CD4-positive, alpha-beta T cell (primary cell): ENCODE measurements around the gene SAMMSON. TPM values are rescaled to one million over a fixed set of nuclear protein-coding genes. Genes with fewer than 3 reads are reported as not detected.

Source experiments
- ATAC-seq: fragments of 200-7000 bp; cut with Tn5 transposase; one replicate; pipeline ENCODE4 v1.10.0; 2022; ENCODE audit warnings: mild to moderate bottlenecking; ENCODE audit not compliant: poor library complexity
- CTCF ChIA-PET: fragments of 350-600 bp; sonication (Branson Sonifier 250); formaldehyde crosslinking; loops from one replicate; lab custom pipeline; 2021; ENCODE audit warnings: antibody characterized with exemption, inconsistent platforms; lab: Charles Lee
- POLR2A ChIA-PET: fragments of 350-600 bp; sonication (Branson Sonifier 250); formaldehyde crosslinking; loops from one replicate; lab custom pipeline; 2021; ENCODE audit warnings: antibody characterized with exemption, inconsistent platforms; lab: Charles Lee
- DNase-seq, 14 experiments: peaks; one replicate each; pipeline ENCODE4 v3.0.0-alpha.2; 2013 to 2020; ENCODE audit warnings: mixed read lengths in 2 of 14
- H3K27ac ChIP-seq, 2 donors: one replicate each; pipeline versions ENCODE4 v1.5.1 to v1.7.0; 2013; ENCODE audit warnings: low read length in 2 of 2, low read depth in 1 of 2, mild to moderate bottlenecking in 1 of 2
- H3K27me3 ChIP-seq, 2 experiments: 1 replicate in 1 of 2; 2 replicates in 1 of 2; pipeline versions ENCODE4 v1.6.1 to v1.7.0; 2013; ENCODE audit warnings: low read length in 2 of 2, control low read depth in 1 of 2, mild to moderate bottlenecking in 1 of 2, moderate library complexity in 1 of 2; ENCODE audit not compliant: insufficient read depth in 2 of 2, control insufficient read depth in 1 of 2
- H3K36me3 ChIP-seq: one replicate; pipeline ENCODE4 v1.6.1; 2013; ENCODE audit warnings: low read length, control low read depth; ENCODE audit not compliant: insufficient read depth
- H3K4me1 ChIP-seq: one replicate; pipeline ENCODE4 v1.6.1; 2013; ENCODE audit warnings: low read length, control low read depth; ENCODE audit not compliant: insufficient read depth
- H3K4me3 ChIP-seq: one replicate; pipeline ENCODE4 v1.5.1; 2013; ENCODE audit warnings: mild to moderate bottlenecking, low read length, moderate library complexity
- H3K9me3 ChIP-seq, 2 experiments: 1 replicate in 1 of 2; 2 replicates in 1 of 2; pipeline versions ENCODE4 v1.6.1 to v1.7.0; 2013; ENCODE audit warnings: low read length in 2 of 2, mild to moderate bottlenecking in 2 of 2, control low read depth in 1 of 2, moderate library complexity in 1 of 2; ENCODE audit not compliant: control insufficient read depth in 1 of 2, insufficient read depth in 1 of 2
- H3K27ac Mint-ChIP-seq: one replicate; pipeline ENCODE4 v1.8.0; 2020; ENCODE audit warnings: mixed read lengths
- H3K27me3 Mint-ChIP-seq: one replicate; pipeline ENCODE4 v1.8.0; 2021; ENCODE audit warnings: mixed read lengths
- H3K36me3 Mint-ChIP-seq: one replicate; pipeline ENCODE4 v1.8.0; 2021; ENCODE audit warnings: low read depth, mixed read lengths
- H3K4me1 Mint-ChIP-seq: one replicate; pipeline ENCODE4 v1.8.0; 2021; ENCODE audit warnings: low read depth, mixed read lengths
- H3K4me3 Mint-ChIP-seq: one replicate; pipeline ENCODE4 v1.8.0; 2020; ENCODE audit warnings: mild to moderate bottlenecking, mixed read lengths
- H3K9me3 Mint-ChIP-seq: one replicate; pipeline ENCODE4 v1.8.0; 2020; ENCODE audit warnings: mixed read lengths
- CTCF ChIP-seq: fragments of 200-600 bp; IDR thresholded peaks from one replicate; pipeline ENCODE4 v1.8.0; 2022; ENCODE audit warnings: antibody characterized with exemption, mild to moderate bottlenecking
- intact Hi-C, 2 experiments: fragments of 100-400 bp; cut with DNase I in 1 of 2; cut with micrococcal nuclease in 1 of 2; formaldehyde crosslinking; loops; one replicate each; pipeline versions ENCODE4 v1.15.1 to v1.9.0; 2023 to 2025; cut with DNase I, micrococcal nuclease
- total RNA-seq, 174 experiments: library from RNA in 2 of 174; stranded (reverse) in 2 of 174; gene quantifications; one replicate each; pipeline ENCODE4 v1.2.3 and lab custom pipeline; 2021 to 2026

Gene SAMMSON
- total RNA-seq, 2 experiments from 2014 or later = not detected

- no peak overlapping the region for H3K27ac Mint-ChIP-seq
- intact Hi-C loops = no loop called here
- H3K4me1 Mint-ChIP-seq = no peaks in the 10 kb centered on the region
- Histone ChIP-seq H3K9me3 (no peaks in the 10 kb centered on the region), H3K4me3 (no peak overlapping the region), H3K36me3 (no peaks in the 10 kb centered on the region), H3K27ac (no peak overlapping the region), H3K4me1 (no peaks in the 10 kb centered on the region), H3K27me3 (no peaks in the 10 kb centered on the region)
- POLR2A ChIA-PET = no interaction called here
- H3K27me3 Mint-ChIP-seq = no peaks in the 10 kb centered on the region
- no peak overlapping the region for H3K4me3 Mint-ChIP-seq
- CTCF ChIA-PET = no interaction called here
- H3K9me3 Mint-ChIP-seq = no peaks in the 10 kb centered on the region
- ATAC-seq (no peak), DNase-seq (peak in 1 of 14 experiments; percentile 2)
- no peaks in the 10 kb centered on the region for H3K36me3 Mint-ChIP-seq
- TF ChIP-seq CTCF = no peak
These were observed 15.8 kb upstream of the SAMMSON start for GRCh38 chr3:69983546-69984265.

GRCh38 chr3:69985266-69985665 lies 14.3 kb upstream of the SAMMSON start:
- H3K27ac Mint-ChIP-seq = no peak overlapping the region
- no peak for DNase-seq
- no peak overlapping the region for H3K27ac ChIP-seq

GRCh38 chr3:69986419-69986818 lies 13.1 kb upstream of the SAMMSON start:
- DNase-seq = no peak
- no peak overlapping the region for H3K4me3 Mint-ChIP-seq
- ATAC-seq = no peak
- H3K36me3 ChIP-seq = no peaks in the 10 kb centered on the region
- no peaks in the 10 kb centered on the region for H3K4me1 Mint-ChIP-seq
- no peak overlapping the region for H3K27ac Mint-ChIP-seq
- peaks cover 3% of the 10 kb centered on the region for H3K27me3 Mint-ChIP-seq
- no peak overlapping the region for H3K27ac ChIP-seq
- ChIA-PET CTCF (no interaction called here), POLR2A (no interaction called here)
- TF ChIP-seq CTCF = no peak
- H3K36me3 Mint-ChIP-seq = no peaks in the 10 kb centered on the region
- no peaks in the 10 kb centered on the region for H3K9me3 ChIP-seq
- no peaks in the 10 kb centered on the region for H3K27me3 ChIP-seq
- no peaks in the 10 kb centered on the region for H3K9me3 Mint-ChIP-seq
- no peak overlapping the region for H3K4me3 ChIP-seq
- no peaks in the 10 kb centered on the region for H3K4me1 ChIP-seq
- intact Hi-C loops = no loop called here

More at GRCh38 chr3:69985266-69985665, 14.3 kb upstream of the SAMMSON start:
- CTCF ChIA-PET = no interaction called here
- Mint-ChIP-seq H3K36me3 (no peaks in the 10 kb centered on the region), H3K9me3 (no peaks in the 10 kb centered on the region), H3K4me3 (no peak overlapping the region), H3K4me1 (no peaks in the 10 kb centered on the region), H3K27me3 (no peaks in the 10 kb centered on the region)
- POLR2A ChIA-PET = no interaction called here
- H3K36me3 ChIP-seq = no peaks in the 10 kb centered on the region
- no peak for TF ChIP-seq CTCF
- no peak for ATAC-seq
- no peaks in the 10 kb centered on the region for H3K27me3 ChIP-seq
- no peak overlapping the region for H3K4me3 ChIP-seq
- no peaks in the 10 kb centered on the region for H3K9me3 ChIP-seq
- H3K4me1 ChIP-seq = no peaks in the 10 kb centered on the region
- intact Hi-C loops = no loop called here
